ENCODE measurements around the gene LRP1.

LRP1 gene

DNA sequence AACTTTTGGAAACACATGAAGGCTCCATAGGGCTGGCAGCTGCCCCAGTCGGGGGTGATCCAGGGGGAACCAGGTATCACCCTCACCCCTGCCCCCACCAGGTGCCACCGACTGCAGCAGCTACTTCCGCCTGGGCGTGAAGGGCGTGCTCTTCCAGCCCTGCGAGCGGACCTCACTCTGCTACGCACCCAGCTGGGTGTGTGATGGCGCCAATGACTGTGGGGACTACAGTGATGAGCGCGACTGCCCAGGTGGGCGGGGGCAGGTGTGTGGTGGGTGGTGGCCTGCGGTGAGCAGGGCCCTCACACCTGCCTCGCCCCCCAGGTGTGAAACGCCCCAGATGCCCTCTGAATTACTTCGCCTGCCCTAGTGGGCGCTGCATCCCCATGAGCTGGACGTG, 66.0 kb downstream of the LRP1 start:
- DNase-seq, result no peak

DNA sequence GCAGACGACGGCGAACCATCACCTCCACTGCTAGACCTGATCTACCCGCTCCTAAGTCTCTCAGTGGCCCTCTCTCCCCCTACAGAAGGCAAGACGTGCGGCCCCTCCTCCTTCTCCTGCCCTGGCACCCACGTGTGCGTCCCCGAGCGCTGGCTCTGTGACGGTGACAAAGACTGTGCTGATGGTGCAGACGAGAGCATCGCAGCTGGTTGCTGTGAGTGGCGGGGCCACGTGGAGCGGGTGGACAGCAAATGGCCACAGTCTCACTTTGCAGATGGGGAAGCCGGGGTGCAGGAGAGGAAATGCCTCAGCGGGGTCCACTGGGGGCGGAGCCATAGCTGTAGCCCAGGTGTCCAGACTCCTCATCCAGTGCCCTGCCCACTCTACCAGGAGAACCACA, 66.9 kb downstream of the LRP1 start:
- no peak for DNase-seq

DNA sequence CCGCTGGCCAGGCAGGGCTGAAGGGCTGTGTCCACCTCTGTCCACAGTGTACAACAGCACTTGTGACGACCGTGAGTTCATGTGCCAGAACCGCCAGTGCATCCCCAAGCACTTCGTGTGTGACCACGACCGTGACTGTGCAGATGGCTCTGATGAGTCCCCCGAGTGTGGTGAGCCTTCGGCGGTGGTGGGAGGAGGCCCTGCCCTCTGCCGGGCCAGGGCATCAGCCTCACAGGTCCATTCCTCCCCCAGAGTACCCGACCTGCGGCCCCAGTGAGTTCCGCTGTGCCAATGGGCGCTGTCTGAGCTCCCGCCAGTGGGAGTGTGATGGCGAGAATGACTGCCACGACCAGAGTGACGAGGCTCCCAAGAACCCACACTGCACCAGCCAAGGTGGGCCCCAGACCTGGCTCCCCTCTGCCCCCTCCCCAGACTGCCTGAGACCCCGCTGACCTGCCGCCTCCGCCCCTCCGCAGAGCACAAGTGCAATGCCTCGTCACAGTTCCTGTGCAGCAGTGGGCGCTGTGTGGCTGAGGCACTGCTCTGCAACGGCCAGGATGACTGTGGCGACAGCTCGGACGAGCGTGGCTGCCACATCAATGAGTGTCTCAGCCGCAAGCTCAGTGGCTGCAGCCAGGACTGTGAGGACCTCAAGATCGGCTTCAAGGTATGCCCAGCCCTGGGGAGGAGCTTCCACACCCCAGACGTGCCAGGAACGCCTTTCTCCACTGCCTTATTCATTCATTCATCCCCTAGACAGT, 67.5 kb downstream of the LRP1 start:
- DNase-seq, result no peak

DNA sequence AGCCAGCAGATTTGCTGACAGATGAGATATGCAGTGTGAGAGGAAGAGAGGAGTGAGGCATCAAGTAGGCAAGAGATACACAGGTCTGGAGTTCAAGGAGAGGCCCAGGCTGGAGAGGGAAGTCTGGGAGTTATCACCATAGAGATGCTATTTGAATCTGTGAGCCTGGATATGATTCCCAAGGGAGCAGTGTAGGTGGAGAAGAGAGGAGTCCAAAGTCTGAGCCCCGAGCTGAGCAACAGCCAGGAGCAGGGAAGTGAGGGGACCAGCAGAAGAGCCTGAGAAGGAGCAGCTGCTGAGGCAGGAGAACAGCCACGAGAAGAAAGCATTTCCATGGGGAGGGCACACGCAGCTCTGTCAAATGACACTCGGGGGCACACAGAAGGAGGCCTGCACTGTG, 68.2 kb downstream of the LRP1 start:
- DNase-seq, result no peak

DNA sequence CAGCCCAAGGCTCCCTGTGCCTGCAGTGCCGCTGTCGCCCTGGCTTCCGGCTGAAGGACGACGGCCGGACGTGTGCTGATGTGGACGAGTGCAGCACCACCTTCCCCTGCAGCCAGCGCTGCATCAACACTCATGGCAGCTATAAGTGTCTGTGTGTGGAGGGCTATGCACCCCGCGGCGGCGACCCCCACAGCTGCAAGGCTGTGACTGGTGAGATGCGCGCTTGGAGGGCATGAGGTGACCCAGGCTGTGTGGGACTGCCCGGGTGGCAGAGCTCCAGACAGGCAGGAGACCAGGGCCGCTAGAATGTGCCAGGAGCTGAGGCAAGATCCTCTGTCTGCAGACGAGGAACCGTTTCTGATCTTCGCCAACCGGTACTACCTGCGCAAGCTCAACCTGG, 68.7 kb downstream of the LRP1 start:
- no peak for DNase-seq

DNA sequence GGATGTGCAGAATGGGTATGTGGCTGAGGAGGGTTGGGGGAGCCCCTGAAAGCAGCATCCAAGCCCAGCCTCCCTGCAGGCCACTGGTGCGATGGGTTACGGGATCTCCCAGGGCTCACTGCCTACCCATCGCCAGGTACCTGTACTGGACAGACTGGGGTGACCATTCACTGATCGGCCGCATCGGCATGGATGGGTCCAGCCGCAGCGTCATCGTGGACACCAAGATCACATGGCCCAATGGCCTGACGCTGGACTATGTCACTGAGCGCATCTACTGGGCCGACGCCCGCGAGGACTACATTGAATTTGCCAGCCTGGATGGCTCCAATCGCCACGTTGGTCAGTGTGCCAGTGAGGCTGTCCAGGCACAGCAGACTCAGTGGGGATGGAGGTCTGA, 70.0 kb downstream of the LRP1 start:
- no peak for DNase-seq

DNA sequence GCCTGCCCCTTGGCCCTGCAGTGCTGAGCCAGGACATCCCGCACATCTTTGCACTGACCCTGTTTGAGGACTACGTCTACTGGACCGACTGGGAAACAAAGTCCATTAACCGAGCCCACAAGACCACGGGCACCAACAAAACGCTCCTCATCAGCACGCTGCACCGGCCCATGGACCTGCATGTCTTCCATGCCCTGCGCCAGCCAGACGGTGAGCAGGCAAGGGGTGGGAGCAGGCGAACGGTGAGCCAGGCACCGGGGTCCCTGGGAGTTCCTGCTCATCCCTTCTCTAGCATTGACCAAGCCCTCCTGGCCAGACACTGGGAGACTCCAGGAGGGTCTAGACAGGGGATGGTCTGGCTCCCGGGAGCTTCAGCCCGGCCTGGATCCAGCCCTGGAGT, 70.9 kb downstream of the LRP1 start:
- DNase-seq, result no peak

DNA sequence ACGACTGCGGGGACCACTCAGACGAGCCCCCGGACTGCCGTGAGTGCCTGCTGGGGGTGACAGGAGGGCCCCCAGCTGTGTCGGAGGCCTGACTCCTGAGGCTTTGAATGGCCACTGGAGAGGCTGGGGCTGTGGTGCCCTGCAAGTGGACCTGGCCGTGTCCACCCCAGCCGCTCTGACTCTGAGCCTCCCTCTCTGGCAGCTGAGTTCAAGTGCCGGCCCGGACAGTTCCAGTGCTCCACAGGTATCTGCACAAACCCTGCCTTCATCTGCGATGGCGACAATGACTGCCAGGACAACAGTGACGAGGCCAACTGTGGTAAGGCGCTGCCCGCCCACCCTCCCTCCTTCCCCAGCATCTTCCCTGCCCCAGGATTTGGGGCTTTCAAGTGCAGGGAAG, 72.2 kb downstream of the LRP1 start:
- DNase-seq, result no peak

DNA sequence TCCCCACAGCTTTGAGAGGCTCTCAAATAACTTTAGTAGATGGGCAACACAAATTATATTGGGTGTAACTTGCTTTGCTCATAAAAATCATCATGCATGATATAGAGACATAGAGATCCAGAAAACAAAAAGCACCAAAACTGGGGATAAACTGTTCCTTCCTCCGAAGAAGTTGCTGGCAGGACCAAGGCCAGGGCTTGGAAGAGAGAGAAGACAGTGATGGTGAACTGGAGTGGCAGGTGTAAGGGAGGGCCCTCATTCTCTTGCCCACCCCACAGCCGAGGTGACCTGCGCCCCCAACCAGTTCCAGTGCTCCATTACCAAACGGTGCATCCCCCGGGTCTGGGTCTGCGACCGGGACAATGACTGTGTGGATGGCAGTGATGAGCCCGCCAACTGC, 72.9 kb downstream of the LRP1 start:
- no peak for DNase-seq

DNA sequence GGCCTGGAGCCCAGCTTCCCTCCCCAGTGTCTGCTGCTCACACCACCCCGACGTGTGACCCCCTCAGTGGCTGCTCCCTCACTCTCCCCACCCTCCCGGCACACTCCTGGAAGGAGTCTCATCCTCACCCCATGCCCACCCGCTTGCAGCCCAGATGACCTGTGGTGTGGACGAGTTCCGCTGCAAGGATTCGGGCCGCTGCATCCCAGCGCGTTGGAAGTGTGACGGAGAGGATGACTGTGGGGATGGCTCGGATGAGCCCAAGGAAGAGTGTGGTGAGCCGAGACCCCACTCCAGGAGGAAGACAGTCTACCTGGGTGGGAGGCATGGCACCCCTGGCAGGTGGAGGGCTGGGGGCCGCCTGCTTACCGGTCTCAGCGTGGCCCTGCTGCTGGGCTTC, 73.3 kb downstream of the LRP1 start:
- DNase-seq, result no peak

DNA sequence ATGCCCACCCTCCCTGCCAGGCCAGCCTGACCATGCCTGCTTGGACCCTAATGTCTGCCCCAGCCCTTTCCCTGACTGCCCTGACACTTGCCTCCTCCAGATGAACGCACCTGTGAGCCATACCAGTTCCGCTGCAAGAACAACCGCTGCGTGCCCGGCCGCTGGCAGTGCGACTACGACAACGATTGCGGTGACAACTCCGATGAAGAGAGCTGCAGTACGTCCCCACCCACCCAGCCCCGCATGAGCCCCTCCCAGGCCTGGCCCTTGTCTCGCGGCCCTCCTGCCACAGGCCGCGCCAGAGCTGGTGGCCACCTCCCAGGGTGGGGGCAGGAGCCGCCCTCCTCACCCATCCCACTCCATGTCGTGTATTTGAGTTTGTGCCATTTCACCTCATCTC, 74.0 kb downstream of the LRP1 start:
- no peak for DNase-seq

DNA sequence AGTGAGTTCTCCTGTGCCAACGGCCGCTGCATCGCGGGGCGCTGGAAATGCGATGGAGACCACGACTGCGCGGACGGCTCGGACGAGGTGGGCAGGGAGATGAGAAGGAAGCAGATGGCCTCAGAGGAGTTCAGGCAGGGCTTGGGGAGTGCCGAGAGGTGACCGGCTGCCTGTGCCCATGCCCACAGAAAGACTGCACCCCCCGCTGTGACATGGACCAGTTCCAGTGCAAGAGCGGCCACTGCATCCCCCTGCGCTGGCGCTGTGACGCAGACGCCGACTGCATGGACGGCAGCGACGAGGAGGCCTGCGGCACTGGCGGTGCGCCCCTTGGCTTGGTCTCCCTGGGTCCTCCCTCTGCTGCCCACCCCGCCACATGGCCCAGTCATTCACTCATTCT, 74.9 kb downstream of the LRP1 start:
- no peak for DNase-seq

DNA sequence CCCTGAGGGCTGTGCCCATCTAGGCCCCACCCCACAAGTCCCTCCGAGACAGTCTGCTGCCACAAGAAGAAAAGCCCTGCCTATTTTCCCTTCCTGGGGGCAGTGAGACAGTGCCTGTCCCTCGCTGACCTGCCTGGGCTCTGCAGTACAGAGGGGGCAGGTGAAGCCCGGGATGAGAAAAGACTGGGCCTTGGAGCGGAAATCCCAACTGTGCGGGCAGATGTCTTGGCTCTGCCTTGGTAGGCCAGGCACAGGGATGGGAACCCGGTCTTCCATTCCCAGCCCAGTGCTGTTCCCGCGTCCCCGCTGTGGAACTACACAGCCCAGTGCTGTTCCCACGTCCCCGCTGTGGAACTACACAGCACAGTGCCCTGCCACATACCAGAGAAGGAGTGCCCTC, 75.5 kb downstream of the LRP1 start:
- DNase-seq, result no peak

DNA sequence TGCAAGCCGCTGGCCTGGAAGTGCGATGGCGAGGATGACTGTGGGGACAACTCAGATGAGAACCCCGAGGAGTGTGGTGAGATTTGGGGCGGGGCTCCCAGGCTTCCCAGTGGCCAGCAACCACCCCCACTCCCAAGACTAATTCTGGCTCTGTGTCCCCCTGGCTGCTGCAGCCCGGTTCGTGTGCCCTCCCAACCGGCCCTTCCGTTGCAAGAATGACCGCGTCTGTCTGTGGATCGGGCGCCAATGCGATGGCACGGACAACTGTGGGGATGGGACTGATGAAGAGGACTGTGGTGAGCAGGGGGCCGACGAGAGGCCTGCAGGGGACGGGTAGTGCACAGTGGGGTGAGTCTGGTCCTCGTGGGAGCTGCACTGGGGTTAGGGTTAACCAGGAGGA, 76.2 kb downstream of the LRP1 start:
- DNase-seq, result no peak

DNA sequence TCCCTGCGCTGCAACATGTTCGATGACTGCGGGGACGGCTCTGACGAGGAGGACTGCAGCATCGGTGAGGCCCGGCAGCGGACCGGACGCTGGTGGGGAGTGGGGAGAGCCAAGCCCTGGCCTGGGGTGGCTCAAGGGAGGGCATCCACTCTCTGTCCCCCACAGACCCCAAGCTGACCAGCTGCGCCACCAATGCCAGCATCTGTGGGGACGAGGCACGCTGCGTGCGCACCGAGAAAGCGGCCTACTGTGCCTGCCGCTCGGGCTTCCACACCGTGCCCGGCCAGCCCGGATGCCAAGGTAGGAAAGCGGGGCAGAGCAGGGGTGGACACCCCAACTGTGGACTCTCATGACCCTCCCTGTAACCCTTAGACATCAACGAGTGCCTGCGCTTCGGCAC, 76.9 kb downstream of the LRP1 start:
- no peak for DNase-seq

DNA sequence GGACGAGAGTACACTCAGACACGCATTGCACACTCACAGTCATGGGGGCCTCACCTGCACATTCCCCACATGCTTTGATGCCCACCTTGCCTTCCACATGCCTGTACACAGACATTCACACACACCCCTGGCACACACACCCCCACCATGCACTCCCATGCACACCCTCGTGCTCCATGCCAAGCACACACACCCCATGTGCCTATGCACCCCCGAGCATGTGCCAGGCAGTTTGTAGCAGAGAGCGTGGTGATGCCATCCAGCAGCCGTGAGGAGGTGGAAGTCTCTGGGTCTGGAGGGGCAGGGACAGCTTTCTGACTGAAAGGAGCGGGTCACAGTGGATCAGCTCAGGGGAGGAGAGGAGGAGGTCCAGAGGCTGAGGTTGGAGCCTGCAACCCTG, 77.6 kb downstream of the LRP1 start:
- no peak for DNase-seq

DNA sequence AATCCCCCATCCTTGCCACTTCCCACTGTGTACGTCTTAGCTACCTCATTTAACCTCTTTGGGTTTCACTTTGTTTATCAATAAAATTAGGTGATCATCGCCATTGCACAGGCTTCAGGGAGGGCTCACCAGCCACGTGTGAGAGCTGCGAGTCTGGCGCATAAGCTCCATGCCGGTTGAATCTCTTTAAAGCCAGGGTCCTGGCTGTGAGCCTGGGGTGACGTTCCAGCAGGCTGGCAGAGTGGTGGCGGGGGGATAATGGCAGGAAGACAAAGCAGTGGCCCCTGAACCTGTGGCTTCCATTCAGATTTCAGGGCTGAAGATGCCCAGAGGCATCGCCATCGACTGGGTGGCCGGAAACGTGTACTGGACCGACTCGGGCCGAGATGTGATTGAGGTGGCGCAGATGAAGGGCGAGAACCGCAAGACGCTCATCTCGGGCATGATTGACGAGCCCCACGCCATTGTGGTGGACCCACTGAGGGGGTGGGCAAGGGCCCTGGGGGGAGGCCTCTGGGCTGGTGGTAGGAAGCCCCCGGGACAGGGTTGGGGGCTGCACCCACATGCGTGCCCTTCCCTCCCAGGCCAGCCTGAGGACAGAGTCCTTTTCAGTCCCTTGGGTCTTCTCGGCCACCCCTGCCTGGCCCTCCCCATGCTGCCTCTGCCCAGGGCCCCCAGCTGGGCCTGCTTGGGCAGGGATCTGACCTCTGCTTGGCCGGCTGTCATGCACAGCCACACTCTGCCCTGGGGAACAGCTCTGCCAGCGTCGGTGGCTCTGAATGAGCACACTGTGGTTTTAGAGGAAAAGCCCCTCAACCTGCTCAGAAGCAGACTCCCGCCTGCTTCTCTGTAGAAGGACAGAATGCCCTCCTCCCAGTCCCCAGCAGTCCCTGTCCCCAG, 79.7 kb downstream of the LRP1 start:
- no peak for DNase-seq

DNA sequence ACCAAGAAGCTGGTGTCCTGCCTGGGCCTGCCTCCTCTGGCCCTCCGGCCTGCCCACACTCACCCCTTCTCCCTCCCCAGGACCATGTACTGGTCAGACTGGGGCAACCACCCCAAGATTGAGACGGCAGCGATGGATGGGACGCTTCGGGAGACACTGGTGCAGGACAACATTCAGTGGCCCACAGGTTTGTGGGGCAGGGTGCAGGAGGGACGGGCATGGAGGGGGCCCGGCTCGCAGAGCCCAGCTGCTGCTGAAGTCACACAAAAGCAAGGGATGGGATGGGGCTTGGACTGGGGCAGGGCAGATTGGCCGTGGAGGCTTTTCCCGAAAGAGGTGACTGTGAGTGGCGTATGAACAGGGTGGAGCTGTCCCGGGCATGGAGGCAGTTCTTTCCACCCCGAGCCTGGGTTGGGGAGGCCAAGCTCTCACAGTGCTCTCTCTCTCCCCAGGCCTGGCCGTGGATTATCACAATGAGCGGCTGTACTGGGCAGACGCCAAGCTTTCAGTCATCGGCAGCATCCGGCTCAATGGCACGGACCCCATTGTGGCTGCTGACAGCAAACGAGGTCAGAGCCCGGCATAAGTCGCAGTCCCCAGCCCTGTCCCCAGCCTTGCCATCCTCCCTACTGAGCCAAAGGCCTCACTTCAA, 80.5 kb downstream of the LRP1 start:
- DNase-seq, result no peak

DNA sequence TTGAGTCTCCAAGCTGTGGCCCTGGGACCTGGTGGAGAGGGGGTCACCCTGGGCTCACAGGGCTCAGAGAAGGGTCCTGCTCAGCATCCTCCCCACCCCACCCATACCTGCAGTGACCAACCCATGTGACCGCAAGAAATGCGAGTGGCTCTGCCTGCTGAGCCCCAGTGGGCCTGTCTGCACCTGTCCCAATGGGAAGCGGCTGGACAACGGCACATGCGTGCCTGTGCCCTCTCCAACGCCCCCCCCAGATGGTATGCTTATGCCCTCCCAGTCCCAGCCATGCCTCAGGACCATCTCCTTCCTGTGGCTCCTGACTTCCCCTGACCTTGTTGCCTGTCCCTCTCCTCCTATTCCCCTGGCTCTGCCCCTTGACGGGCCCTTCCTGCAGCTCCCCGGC, 81.6 kb downstream of the LRP1 start:
- no peak for DNase-seq

DNA sequence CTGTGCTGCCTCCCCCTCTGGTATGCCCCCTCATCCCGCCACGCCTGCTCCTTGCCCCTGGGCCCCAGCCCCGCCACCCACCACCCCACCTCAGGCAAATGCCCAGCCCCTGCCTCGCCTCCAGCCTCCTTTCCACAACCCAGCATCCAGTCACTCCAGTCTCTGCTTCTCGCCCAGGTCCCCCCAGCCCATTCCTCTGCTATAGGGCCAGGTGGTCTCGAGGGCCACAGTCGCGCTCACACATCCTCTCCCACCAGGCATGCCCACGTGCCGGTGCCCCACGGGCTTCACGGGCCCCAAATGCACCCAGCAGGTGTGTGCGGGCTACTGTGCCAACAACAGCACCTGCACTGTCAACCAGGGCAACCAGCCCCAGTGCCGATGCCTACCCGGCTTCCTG, 82.2 kb downstream of the LRP1 start:
- DNase-seq, result no peak

DNA sequence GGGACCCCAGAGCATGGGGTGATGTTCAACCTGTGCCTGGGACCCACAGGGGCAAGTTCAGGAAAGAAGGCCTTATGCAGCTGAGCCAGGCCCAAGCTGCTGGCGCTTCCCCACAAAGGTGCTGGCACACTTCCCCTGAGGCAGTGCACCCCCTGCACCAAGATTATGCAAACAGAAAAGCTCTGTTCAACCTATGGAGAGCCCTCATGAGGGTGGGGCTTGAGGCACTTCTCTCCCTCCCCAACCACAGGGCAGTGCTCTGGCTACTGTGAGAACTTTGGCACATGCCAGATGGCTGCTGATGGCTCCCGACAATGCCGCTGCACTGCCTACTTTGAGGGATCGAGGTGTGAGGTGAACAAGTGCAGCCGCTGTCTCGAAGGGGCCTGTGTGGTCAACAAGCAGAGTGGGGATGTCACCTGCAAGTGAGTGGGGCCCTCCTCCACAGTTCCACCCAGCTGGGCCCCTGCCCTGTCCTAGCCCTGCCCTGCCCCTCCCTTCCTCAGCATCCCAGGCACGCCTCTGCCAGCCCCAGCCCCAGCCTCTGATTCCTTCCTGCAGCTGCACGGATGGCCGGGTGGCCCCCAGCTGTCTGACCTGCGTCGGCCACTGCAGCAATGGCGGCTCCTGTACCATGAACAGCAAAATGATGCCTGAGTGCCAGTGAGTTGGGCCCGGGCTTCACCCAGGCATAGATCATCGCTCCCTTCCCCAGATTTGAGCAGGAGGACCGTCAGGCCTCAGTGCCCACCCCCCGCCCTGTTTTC, 82.8 kb downstream of the LRP1 start:
- peak; percentile 23 for DNase-seq

All from right kidney (tissue), 1 donor.